Heart left ventricle (tissue), 13 donors: ENCODE results near the gene SSH2.
"Not testable (repeated sequence)": the region's sequence is repeated elsewhere in the genome, so short reads cannot be mapped to it uniquely, and the experiment has no call there.

ENCODE experiments used
- CTCF ChIP-seq, 12 donors: fragments of 200-600 bp; sonication (generic) in 4 of 12; IDR thresholded peaks; one replicate each; pipeline versions ENCODE4 v1.5.0 to v1.8.0; 2018 to 2022; ENCODE audit warnings: antibody characterized with exemption in 12 of 12, mild to moderate bottlenecking in 5 of 12
- POLR2A ChIP-seq, 2 donors: fragments of 450-650 bp; IDR thresholded peaks; one replicate each; pipeline ENCODE4 v1.6.1; 2017; ENCODE audit warnings: antibody characterized with exemption in 2 of 2, mild to moderate bottlenecking in 2 of 2, moderate library complexity in 2 of 2
- donor health status: ischemic (EF 13 %, LVEDD 7.1; RV severe dilation, severe dysfunction).
- donor health status: DM: no; HTN: yes; CAD: no.
- donor health status: DM: no; HTN: no; CAD: no.
- donor health status: ischemic (EF 25% LVEDD 6.9; RV normal size, moderate dysfunction).
- donor health status: ischemic (EF 25% LVEDD 5.7; RV mildly dilated, moderate dysfunction).
- donor health status: ischemic (EF 35%, LVEDD 5.7; RV mildly dilated, moderate dysfunction).
- donor health status: nonischemic (EF 11% LVEDD 7.7; RV severe dilation, severe dysfunction).
- donor health status: DM: yes; HTN: yes; CAD: no.
- donor health status: PGD.
- donor health status: ischemic (EF 29% LVEDD 5.4; RV normal size, mild dysfunction).
- donor health status: nonischemic (EF 23%, LVEDD 6.1; RV moderate dilation, normal function).

- TF ChIP-seq CTCF, POLR2A (IDR thresholded peaks at IDR 0.05): not testable (repeated sequence)
Observed at GRCh38 chr17:29725408-29725807, 204.6 kb downstream of the SSH2 start.
